Glutamatergic neuron (in vitro differentiated cells): ENCODE data around the gene KIRREL3. TPM values are rescaled to one million over a fixed set of nuclear protein-coding genes. Genes with fewer than 3 reads are reported as not detected.

Source experiments
- DNase-seq: peaks from one replicate; pipeline ENCODE4 v3.0.0; 2022
- H3K27ac Mint-ChIP-seq: one replicate; pipeline ENCODE4 v1.8.0; 2020; ENCODE audit warnings: mild to moderate bottlenecking, mixed read lengths, inconsistent platforms; ENCODE audit not compliant: unreplicated experiment
- H3K27me3 Mint-ChIP-seq: one replicate; pipeline ENCODE4 v1.8.0; 2020; ENCODE audit warnings: mild to moderate bottlenecking, moderate library complexity, mixed read lengths, inconsistent platforms; ENCODE audit not compliant: unreplicated experiment
- H3K36me3 Mint-ChIP-seq: one replicate; pipeline ENCODE4 v1.8.0; 2020; ENCODE audit warnings: mild to moderate bottlenecking, mixed read lengths, inconsistent platforms; ENCODE audit not compliant: unreplicated experiment
- H3K4me1 Mint-ChIP-seq: one replicate; pipeline ENCODE4 v1.8.0; 2020; ENCODE audit warnings: mild to moderate bottlenecking, low read depth, mixed read lengths, inconsistent platforms; ENCODE audit not compliant: unreplicated experiment
- H3K4me3 Mint-ChIP-seq: one replicate; pipeline ENCODE4 v1.8.0; 2020; ENCODE audit warnings: mild to moderate bottlenecking, mixed read lengths, inconsistent platforms; ENCODE audit not compliant: unreplicated experiment
- H3K9me3 Mint-ChIP-seq: one replicate; pipeline ENCODE4 v1.8.0; 2020; ENCODE audit warnings: mild to moderate bottlenecking, moderate library complexity, mixed read lengths, inconsistent platforms; ENCODE audit not compliant: unreplicated experiment
- total RNA-seq: library from RNA; stranded (reverse); fragmentation: NEBNext Ultra II Directional; extraction: Animal tissue kit (Norgen Biotek cat#: 25700); gene quantifications from one replicate; pipeline ENCODE4 v1.2.1, GENCODE V29; 2021; ENCODE audit not compliant: unreplicated experiment
- TF ChIP-seq, protein P1 (sequence below): fragments of 200-600 bp; sonication (generic); IDR thresholded peaks from one replicate; pipeline ENCODE4 v1.5.0; 2021; ENCODE audit not compliant: partially characterized antibody, unreplicated experiment

The KIRREL3 gene
- total RNA-seq, 1 donor from 2014 or later: 25.3 TPM

DNA sequence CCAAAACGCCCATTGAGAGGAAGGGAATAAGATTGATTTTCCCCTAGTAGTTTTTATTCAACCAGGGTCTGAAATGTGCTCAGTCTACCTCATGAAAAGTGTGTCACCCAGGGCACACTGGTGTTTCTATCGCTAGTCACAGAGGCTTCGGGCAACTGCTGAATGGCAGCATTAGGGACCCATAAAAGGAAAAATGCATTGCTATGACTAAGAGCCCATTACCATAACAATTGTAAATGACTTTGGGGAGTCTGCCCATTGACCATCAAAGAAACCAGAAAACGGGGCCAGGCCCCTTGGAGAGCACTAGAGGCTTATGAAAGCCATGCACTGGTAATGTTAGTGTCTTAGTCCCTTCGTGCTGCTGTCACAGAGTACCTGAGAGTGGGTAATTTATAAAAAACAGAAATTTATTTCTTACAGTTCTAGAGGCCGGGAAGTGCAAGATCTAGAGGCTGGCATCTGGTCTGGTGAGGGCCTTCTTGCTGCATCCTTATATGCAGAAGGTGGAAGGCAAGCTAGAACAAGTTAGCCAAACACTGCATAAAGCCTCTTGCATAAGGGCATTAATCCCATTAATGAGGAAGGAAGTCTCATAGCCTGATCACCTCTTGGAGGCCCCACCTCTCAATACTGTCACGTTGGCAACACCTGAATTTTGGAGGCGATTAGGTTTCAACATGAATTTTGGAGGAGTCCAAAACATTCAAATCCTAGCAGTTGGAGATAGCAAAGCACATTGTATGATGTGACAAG is 338.4 kb downstream of the KIRREL3 start:
- Mint-ChIP-seq H3K27me3 (no peaks in the 10 kb centered on the region), H3K4me1 (no peaks in the 10 kb centered on the region), H3K36me3 (no peaks in the 10 kb centered on the region), H3K9me3 (peaks cover 9% of the 10 kb centered on the region), H3K4me3 (no peak overlapping the region), H3K27ac (no peak overlapping the region)
- TF ChIP-seq, protein P1, sequence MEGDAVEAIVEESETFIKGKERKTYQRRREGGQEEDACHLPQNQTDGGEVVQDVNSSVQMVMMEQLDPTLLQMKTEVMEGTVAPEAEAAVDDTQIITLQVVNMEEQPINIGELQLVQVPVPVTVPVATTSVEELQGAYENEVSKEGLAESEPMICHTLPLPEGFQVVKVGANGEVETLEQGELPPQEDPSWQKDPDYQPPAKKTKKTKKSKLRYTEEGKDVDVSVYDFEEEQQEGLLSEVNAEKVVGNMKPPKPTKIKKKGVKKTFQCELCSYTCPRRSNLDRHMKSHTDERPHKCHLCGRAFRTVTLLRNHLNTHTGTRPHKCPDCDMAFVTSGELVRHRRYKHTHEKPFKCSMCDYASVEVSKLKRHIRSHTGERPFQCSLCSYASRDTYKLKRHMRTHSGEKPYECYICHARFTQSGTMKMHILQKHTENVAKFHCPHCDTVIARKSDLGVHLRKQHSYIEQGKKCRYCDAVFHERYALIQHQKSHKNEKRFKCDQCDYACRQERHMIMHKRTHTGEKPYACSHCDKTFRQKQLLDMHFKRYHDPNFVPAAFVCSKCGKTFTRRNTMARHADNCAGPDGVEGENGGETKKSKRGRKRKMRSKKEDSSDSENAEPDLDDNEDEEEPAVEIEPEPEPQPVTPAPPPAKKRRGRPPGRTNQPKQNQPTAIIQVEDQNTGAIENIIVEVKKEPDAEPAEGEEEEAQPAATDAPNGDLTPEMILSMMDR: no peak
- DNase-seq: no peak

DNA sequence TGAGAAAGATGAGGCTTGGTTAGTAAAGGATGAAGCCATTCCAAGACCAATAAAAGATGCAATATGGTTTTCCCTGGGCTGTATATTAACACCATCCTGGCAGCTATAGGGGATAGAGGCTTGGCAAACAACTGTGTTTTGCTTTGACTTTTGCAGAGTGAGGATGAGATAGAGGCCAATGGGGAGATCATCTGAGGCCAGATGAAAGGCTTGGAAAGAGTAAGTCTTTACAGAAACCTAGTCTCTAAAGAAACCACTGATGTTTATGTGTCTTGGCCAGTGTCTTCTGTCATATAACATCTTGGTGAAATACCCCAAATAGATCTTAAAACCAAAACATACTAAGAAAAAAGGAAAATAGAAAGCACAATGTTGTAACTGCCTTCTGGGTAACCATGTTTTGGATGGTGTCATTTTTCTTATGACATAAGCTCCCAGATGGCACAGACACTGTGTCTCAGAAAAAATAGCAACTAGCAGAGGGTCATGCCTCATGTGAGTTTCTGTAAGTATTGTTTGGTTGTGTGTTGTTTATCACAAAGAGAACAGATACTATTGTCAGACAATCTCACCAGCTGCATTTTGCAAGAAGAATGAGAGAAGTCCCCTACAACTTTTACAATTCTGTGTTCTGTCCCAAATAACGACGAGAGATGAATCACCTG is 339.7 kb downstream of the KIRREL3 start:
- H3K9me3 Mint-ChIP-seq: peaks cover 9% of the 10 kb centered on the region
- H3K4me1 Mint-ChIP-seq: peaks cover 1% of the 10 kb centered on the region
- H3K27ac Mint-ChIP-seq: no peak overlapping the region
- DNase-seq: no peak
- H3K36me3 Mint-ChIP-seq: no peaks in the 10 kb centered on the region
- TF ChIP-seq, protein P1: no peak
- no peaks in the 10 kb centered on the region for H3K27me3 Mint-ChIP-seq
- no peak overlapping the region for H3K4me3 Mint-ChIP-seq

DNA sequence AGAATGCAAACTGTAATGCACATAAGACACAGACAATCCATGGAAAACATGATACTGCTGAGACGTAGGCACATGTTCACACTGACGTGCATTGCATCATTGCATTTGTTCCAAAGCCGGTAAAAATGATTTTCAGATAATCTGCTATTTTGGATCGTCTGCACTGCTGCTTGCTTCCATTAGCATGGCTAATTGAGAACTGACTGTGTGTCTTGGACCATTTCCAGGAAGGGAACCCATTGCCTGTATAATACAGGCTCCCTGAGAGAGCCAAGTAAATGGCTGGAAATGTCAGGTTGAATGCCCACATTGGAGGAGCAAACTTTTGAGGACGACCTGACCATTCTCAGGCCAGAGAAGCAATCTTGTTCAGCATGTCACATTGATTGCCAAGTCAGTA is 340.2 kb downstream of the KIRREL3 start:
- H3K9me3 Mint-ChIP-seq: peaks cover 9% of the 10 kb centered on the region
- H3K27me3 Mint-ChIP-seq: no peaks in the 10 kb centered on the region
- DNase-seq: no peak
- H3K27ac Mint-ChIP-seq: no peak overlapping the region
- peaks cover 7% of the 10 kb centered on the region for H3K4me1 Mint-ChIP-seq
- no peak overlapping the region for H3K4me3 Mint-ChIP-seq
- TF ChIP-seq, protein P1: no peak
- no peaks in the 10 kb centered on the region for H3K36me3 Mint-ChIP-seq

DNA sequence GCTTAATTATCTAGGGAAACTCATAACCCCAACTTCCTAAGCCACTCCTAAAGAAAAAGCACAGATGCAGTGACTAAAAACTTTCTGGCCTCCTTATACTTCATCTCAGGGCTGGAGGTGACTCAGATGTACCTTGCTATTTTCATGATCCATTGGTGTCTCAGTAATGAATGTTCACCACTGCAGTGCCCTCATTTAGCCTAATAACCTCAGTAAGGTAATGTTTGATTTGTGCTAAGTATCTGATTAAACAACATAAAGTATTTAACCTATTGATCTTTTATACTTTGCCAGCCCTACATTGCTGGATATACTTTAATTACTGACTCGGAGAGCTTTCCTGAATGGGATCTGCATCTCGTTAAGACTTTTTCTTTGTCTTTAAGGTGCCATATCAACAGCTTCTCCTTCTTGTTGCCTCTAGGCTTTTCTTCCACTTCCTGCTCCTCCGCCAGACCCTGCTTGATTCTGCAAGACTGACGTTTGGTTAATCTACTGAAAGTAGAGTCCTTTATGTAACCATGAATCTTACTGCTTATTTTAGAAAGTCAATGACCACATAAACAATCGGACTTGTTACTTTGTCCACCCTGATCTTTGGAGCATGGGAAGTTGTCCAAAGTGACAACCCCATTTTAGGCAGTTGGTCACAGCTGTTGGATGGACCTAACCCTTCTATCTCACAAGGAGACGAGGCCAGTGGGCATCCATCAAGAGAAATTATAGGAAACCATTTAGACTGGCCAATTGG is 342.1 kb downstream of the KIRREL3 start:
- H3K4me3 Mint-ChIP-seq: no peak overlapping the region
- no peaks in the 10 kb centered on the region for H3K27me3 Mint-ChIP-seq
- peaks cover 14% of the 10 kb centered on the region for H3K4me1 Mint-ChIP-seq
- no peak for DNase-seq
- peaks cover 9% of the 10 kb centered on the region for H3K9me3 Mint-ChIP-seq
- no peaks in the 10 kb centered on the region for H3K36me3 Mint-ChIP-seq
- H3K27ac Mint-ChIP-seq: no peak overlapping the region
- TF ChIP-seq, protein P1: no peak
